ENCODE data around the gene AIG1.

GRCh38 chr6:143241911-143242310 is 181.2 kb downstream of the AIG1 start:
- TF ChIP-seq EZH2 (IDR thresholded peaks at IDR 0.05; ENCODE audit: insufficient read depth, low read length) = no peak
- no peak for TF ChIP-seq CTCF (IDR thresholded peaks at IDR 0.05; ENCODE audit: insufficient read depth, low read depth, low read length)
